Common myeloid progenitor, CD34-positive (primary cell): ENCODE data around the gene ATF4.
A peak's percentile ranks its signal among the peaks of the same experiment; 100 is the strongest.

ENCODE experiments used
- CTCF ChIA-PET: fragments of 350-600 bp; sonication (Branson Sonifier 250); formaldehyde crosslinking; loops from one replicate; lab custom pipeline; 2021; ENCODE audit warnings: antibody characterized with exemption; lab: Charles Lee
- POLR2A ChIA-PET: fragments of 350-600 bp; sonication (Branson Sonifier 250); formaldehyde crosslinking; loops from one replicate; lab custom pipeline; 2021; ENCODE audit warnings: antibody characterized with exemption; lab: Charles Lee
- DNase-seq, 3 donors: peaks; one replicate each; pipeline versions ENCODE4 v3.0.0 to v3.0.0-alpha.2; 2013
- H3K27ac ChIP-seq, 2 experiments: 1 replicate in 1 of 2; 2 replicates in 1 of 2; pipeline ENCODE4 v1.7.0; 2013; ENCODE audit warnings: inconsistent platforms in 2 of 2, low read length in 2 of 2, mild to moderate bottlenecking in 2 of 2, low read depth in 1 of 2, moderate library complexity in 1 of 2; ENCODE audit not compliant: severe bottlenecking in 2 of 2, insufficient read depth in 1 of 2, poor library complexity in 1 of 2
- H3K27me3 ChIP-seq, 5 experiments: replicated peaks in 2 of 5; 1 replicate in 3 of 5; 2 replicates in 2 of 5; pipeline versions ENCODE4 v1.6.1 to v1.7.0; 2013; ENCODE audit warnings: low read length in 4 of 5, mild to moderate bottlenecking in 2 of 5, moderate library complexity in 2 of 5, inconsistent platforms in 1 of 5; ENCODE audit not compliant: insufficient read depth in 5 of 5, control insufficient read depth in 4 of 5
- H3K36me3 ChIP-seq, 4 experiments: 1 replicate in 2 of 4; 2 replicates in 2 of 4; pipeline versions ENCODE4 v1.6.1 to v1.7.0; 2013; ENCODE audit warnings: low read length in 3 of 4, control low read depth in 1 of 4, mild to moderate bottlenecking in 1 of 4; ENCODE audit not compliant: control insufficient read depth in 4 of 4, insufficient read depth in 4 of 4
- H3K4me1 ChIP-seq, 4 experiments: 1 replicate in 3 of 4; 2 replicates in 1 of 4; pipeline versions ENCODE4 v1.6.1 to v1.7.1; 2013; ENCODE audit warnings: low read length in 3 of 4, mild to moderate bottlenecking in 3 of 4, control low read depth in 1 of 4, inconsistent platforms in 1 of 4, moderate library complexity in 1 of 4; ENCODE audit not compliant: control insufficient read depth in 4 of 4, insufficient read depth in 4 of 4; ENCODE audit errors: control extremely low read depth in 1 of 4
- H3K4me3 ChIP-seq, 7 experiments: 1 replicate in 4 of 7; 2 replicates in 3 of 7; pipeline versions ENCODE4 v1.5.1 to v1.7.0; 2013; ENCODE audit warnings: mild to moderate bottlenecking in 7 of 7, low read length in 6 of 7, moderate library complexity in 6 of 7, inconsistent platforms in 2 of 7, low read depth in 2 of 7, control low read depth in 1 of 7; ENCODE audit not compliant: insufficient read depth in 4 of 7, control insufficient read depth in 1 of 7; ENCODE audit errors: extremely low read depth in 1 of 7
- H3K9me3 ChIP-seq, 5 experiments: 1 replicate in 4 of 5; 2 replicates in 1 of 5; pipeline versions ENCODE4 v1.6.1 to v1.7.1; 2013; ENCODE audit warnings: low read length in 4 of 5, mild to moderate bottlenecking in 2 of 5, inconsistent platforms in 1 of 5, low read depth in 1 of 5, moderate library complexity in 1 of 5; ENCODE audit not compliant: control insufficient read depth in 4 of 5, insufficient read depth in 2 of 5; ENCODE audit errors: control extremely low read depth in 1 of 5
- whole genome bisulfite sequencing: methylation state at CpG from one replicate; pipeline ENCODE4 v1.1.5; 2013; ENCODE audit not compliant: insufficient coverage; 5-methylcytosine and 5-hydroxymethylcytosine counted together

Gene ATF4

GRCh38 chr22:39508393-39508792 lies 12.0 kb upstream of the ATF4 start:
- POLR2A ChIA-PET = no interaction called here
- no peak for DNase-seq
- Histone ChIP-seq H3K36me3 (peaks cover 11 to 92% (median 68%) of the 10 kb centered on the region in 4 experiments), H3K9me3 (no peaks in the 10 kb centered on the region), H3K27me3 (no peaks in the 10 kb centered on the region), H3K4me3 (no peak overlapping the region), H3K4me1 (peaks cover 4 to 6% (median 5%) of the 10 kb centered on the region in 4 experiments), H3K27ac (no peak overlapping the region)
- CTCF ChIA-PET = interaction anchor here (1.2 to 13.0 kb wide), 3 partner anchors 8 to 14 kb away, joined by 3 to 254 read pairs (median 42); no protein-coding TSS in a partner anchor
- 57% methylated on average over 1 of the region's 4 CpGs for WGBS

- ChIA-PET CTCF (interaction anchor here (0.7 to 13.0 kb wide), 9 partner anchors 8 to 93 kb away, joined by 3 to 254 read pairs (median 4); partner anchors contain the start of genes ATF4 and MIEF1), POLR2A (no interaction called here)
- H3K27me3 ChIP-seq = no peaks in the 10 kb centered on the region
- no peak overlapping the region for H3K27ac ChIP-seq
- DNase-seq = no peak
- H3K36me3 ChIP-seq = peaks cover 13 to 95% (median 77%) of the 10 kb centered on the region in 4 experiments
- H3K4me1 ChIP-seq = no peaks in the 10 kb centered on the region
- 86% methylated on average over 1 of the region's 4 CpGs for WGBS
- H3K4me3 ChIP-seq = no peak overlapping the region
- no peaks in the 10 kb centered on the region for H3K9me3 ChIP-seq
Measured at GRCh38 chr22:39510529-39511149, 9.7 kb upstream of the ATF4 start.

- Histone ChIP-seq H3K4me1 (no peaks in the 10 kb centered on the region), H3K4me3 (no peak overlapping the region), H3K36me3 (peaks cover 13 to 94% (median 76%) of the 10 kb centered on the region in 4 experiments), H3K9me3 (no peaks in the 10 kb centered on the region), H3K27ac (no peak overlapping the region), H3K27me3 (no peaks in the 10 kb centered on the region)
- ChIA-PET CTCF (interaction anchor here (0.8 to 13.0 kb wide), 9 partner anchors 9 to 94 kb away, joined by 3 to 254 read pairs (median 4); partner anchors contain the start of gene ATF4), POLR2A (no interaction called here)
- 100% methylated on average over 9 of the region's 13 CpGs for WGBS
- DNase-seq = no peak
Measured at GRCh38 chr22:39511226-39511625, 9.1 kb upstream of the ATF4 start.

- Histone ChIP-seq H3K27ac (no peak overlapping the region), H3K9me3 (no peaks in the 10 kb centered on the region), H3K4me3 (no peak overlapping the region), H3K4me1 (no peaks in the 10 kb centered on the region), H3K27me3 (no peaks in the 10 kb centered on the region), H3K36me3 (peaks cover 7 to 91% (median 71%) of the 10 kb centered on the region in 4 experiments)
- no peak for DNase-seq
- ChIA-PET POLR2A (no interaction called here), CTCF (interaction anchor here (0.6 to 13.0 kb wide), 8 partner anchors 9 to 60 kb away, joined by 3 to 254 read pairs (median 6); partner anchors contain the start of gene MIEF1)
- 96% methylated on average over 10 of the region's 10 CpGs for WGBS
Measured at GRCh38 chr22:39512026-39512425, 8.3 kb upstream of the ATF4 start.

- H3K36me3 ChIP-seq = peaks cover 7 to 82% (median 66%) of the 10 kb centered on the region in 4 experiments
- 91% methylated on average over 18 of the region's 18 CpGs for WGBS
- no peak for DNase-seq
- no peak overlapping the region for H3K4me3 ChIP-seq
- peaks cover 2 to 10% (median 8%) of the 10 kb centered on the region in 4 experiments for H3K4me1 ChIP-seq
- no peaks in the 10 kb centered on the region for H3K9me3 ChIP-seq
- POLR2A ChIA-PET = no interaction called here
- H3K27ac ChIP-seq = no peak overlapping the region
- no peaks in the 10 kb centered on the region for H3K27me3 ChIP-seq
- CTCF ChIA-PET = interaction anchor here (0.6 to 13.0 kb wide), 11 partner anchors 8 to 121 kb away, joined by 3 to 254 read pairs (median 3); partner anchors contain the start of gene MIEF1
Measured at GRCh38 chr22:39513791-39514190, 6.6 kb upstream of the ATF4 start.

GRCh38 chr22:39514373-39514973 lies 5.9 kb upstream of the ATF4 start:
- H3K4me1 ChIP-seq = peaks cover 5 to 17% (median 15%) of the 10 kb centered on the region in 4 experiments
- H3K27ac ChIP-seq = no peak overlapping the region
- CTCF ChIA-PET = interaction anchor here (0.6 to 13.0 kb wide), 10 partner anchors 9 to 165 kb away, joined by 3 to 254 read pairs (median 7); partner anchors contain the start of genes MIEF1 and SYNGR1
- POLR2A ChIA-PET = no interaction called here
- no peak overlapping the region for H3K4me3 ChIP-seq
- H3K36me3 ChIP-seq = peaks cover 7 to 75% (median 63%) of the 10 kb centered on the region in 4 experiments
- DNase-seq = peak in 2 of 3 donors; percentile 53 to 67
- H3K27me3 ChIP-seq = no peaks in the 10 kb centered on the region
- 76% methylated on average over 7 of the region's 8 CpGs for WGBS
- H3K9me3 ChIP-seq = no peaks in the 10 kb centered on the region
